GM18519 (cell line): Measurements from ENCODE around the gene FBXL7.

Experiments used
- ATAC-seq: cut with Tn5 transposase; IDR thresholded peaks from one replicate; pipeline ENCODE4 v1.9.1; 2021; ENCODE audit warnings: mild to moderate bottlenecking, moderate library complexity; ENCODE audit not compliant: unreplicated experiment, low FRiP score

FBXL7 gene

GRCh38 chr5:15904899-15905830 is 405.2 kb downstream of the FBXL7 start:
- ATAC-seq = no peak

- ATAC-seq = no peak
Measured at GRCh38 chr5:15914638-15915037, 414.7 kb downstream of the FBXL7 start.

GRCh38 chr5:15926586-15926985 is 426.6 kb downstream of the FBXL7 start:
- ATAC-seq = no peak

- ATAC-seq = no peak
Measured at GRCh38 chr5:15927710-15928380, 427.9 kb downstream of the FBXL7 start.

- ATAC-seq = no peak
Measured at GRCh38 chr5:15929611-15930263, 429.8 kb downstream of the FBXL7 start.

GRCh38 chr5:15932066-15932465 is 432.1 kb downstream of the FBXL7 start:
- no peak for ATAC-seq

GRCh38 chr5:15933259-15934207 is 433.6 kb downstream of the FBXL7 start:
- ATAC-seq = no peak

- ATAC-seq = no peak
Measured at GRCh38 chr5:15936505-15937245, 436.7 kb downstream of the FBXL7 start.

- no peak for ATAC-seq
Measured at GRCh38 chr5:15937708-15938107, 437.7 kb downstream of the FBXL7 start.

- ATAC-seq = no peak
Measured at GRCh38 chr5:15938186-15938585, 438.2 kb downstream of the FBXL7 start.

- ATAC-seq = no peak
Measured at GRCh38 chr5:15938961-15939360, 439.0 kb downstream of the FBXL7 start.

GRCh38 chr5:15940905-15941304 is 440.9 kb downstream of the FBXL7 start:
- no peak for ATAC-seq

- ATAC-seq = no peak
Measured at GRCh38 chr5:15943487-15943886, 443.5 kb downstream of the FBXL7 start.

- no peak for ATAC-seq
Measured at GRCh38 chr5:15946026-15946425, 446.0 kb downstream of the FBXL7 start.

GRCh38 chr5:15948190-15948589 is 448.2 kb downstream of the FBXL7 start:
- no peak for ATAC-seq

- no peak for ATAC-seq
Measured at GRCh38 chr5:15951126-15951525, 451.1 kb downstream of the FBXL7 start.

GRCh38 chr5:15951550-15951949 is 451.6 kb downstream of the FBXL7 start:
- ATAC-seq = no peak

GRCh38 chr5:15956622-15957021 is 456.6 kb downstream of the FBXL7 start:
- no peak for ATAC-seq

- no peak for ATAC-seq
Measured at GRCh38 chr5:15957124-15957523, 457.1 kb downstream of the FBXL7 start.
